ENCODE data around the gene FAM168A. TPM values are rescaled to one million over a fixed set of nuclear protein-coding genes. Genes with fewer than 3 reads are reported as not detected.

Gene FAM168A
- total RNA-seq, 4 donors from 2014 or later = 31.1 to 50.8 (median 41.1) TPM

DNA sequence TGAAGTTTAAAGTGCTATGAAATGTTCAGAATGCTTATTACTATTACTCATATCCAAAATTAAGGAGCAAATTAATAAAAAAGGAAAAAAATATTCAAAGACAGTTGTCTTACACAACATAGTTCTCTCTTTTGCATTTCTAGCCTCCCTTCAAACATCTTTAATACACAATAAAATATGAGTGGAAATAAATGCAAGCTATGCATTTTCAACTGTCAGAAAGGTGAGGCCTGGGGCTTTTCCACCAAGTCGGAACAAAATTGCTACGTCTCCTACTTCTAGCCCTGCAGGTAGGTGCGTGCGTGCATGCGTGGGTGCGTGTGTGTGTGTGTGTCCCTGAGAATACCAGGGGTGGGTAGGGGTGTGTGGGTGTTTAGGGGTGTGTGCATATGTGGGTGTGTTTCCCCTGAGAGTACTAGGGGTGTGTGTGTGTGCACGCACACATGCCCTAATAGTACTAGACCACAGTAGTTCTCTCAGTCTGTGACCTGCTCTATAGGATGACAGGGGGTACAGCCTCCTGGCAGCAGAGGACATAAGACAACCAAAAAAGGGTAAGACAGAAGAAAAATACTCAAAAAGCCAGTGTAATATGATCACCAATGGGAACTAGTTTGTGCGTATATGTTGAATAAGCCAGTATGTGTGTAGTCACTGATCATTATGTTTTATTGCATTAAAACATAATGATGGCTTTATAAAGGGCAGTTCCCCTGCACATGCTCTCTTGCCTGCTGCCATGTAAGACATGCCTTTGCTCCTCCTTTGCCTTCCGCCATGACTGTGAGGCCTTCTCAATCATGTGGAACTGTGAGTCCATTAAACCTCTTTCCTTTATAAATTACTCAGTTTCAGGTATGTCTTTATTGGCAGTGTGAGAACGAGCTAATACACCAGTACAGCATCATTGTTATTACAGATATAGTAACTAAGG lies 89.4 kb downstream of the FAM168A start:
- no peak for TF ChIP-seq EP300 (IDR thresholded peaks at IDR 0.05)
- TF ChIP-seq POLR2A (IDR thresholded peaks at IDR 0.05; ENCODE audit: low read depth) = no peak
- no peak for TF ChIP-seq POLR2AphosphoS5 (IDR thresholded peaks at IDR 0.05)
- TF ChIP-seq, protein P1, sequence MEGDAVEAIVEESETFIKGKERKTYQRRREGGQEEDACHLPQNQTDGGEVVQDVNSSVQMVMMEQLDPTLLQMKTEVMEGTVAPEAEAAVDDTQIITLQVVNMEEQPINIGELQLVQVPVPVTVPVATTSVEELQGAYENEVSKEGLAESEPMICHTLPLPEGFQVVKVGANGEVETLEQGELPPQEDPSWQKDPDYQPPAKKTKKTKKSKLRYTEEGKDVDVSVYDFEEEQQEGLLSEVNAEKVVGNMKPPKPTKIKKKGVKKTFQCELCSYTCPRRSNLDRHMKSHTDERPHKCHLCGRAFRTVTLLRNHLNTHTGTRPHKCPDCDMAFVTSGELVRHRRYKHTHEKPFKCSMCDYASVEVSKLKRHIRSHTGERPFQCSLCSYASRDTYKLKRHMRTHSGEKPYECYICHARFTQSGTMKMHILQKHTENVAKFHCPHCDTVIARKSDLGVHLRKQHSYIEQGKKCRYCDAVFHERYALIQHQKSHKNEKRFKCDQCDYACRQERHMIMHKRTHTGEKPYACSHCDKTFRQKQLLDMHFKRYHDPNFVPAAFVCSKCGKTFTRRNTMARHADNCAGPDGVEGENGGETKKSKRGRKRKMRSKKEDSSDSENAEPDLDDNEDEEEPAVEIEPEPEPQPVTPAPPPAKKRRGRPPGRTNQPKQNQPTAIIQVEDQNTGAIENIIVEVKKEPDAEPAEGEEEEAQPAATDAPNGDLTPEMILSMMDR (IDR thresholded peaks at IDR 0.05) = no peak
- no peaks in the 10 kb centered on the region for H3K36me3 ChIP-seq
- no peak for DNase-seq (ENCODE audit: extremely low spot score)
- H3K27me3 ChIP-seq = no peaks in the 10 kb centered on the region
- intact Hi-C loops (cut with DNase I) = no loop called here
- no peaks in the 10 kb centered on the region for H3K4me1 ChIP-seq
- H3K4me3 ChIP-seq = no peak overlapping the region
- H3K27ac ChIP-seq (replicated peaks in 1 of 4) = no peak overlapping the region
- 99% methylated on average over 10 of the region's 10 CpGs for WGBS
- peaks cover 0 to 2% (median 0%) of the 10 kb centered on the region in 4 donors for H3K9me3 ChIP-seq

DNA sequence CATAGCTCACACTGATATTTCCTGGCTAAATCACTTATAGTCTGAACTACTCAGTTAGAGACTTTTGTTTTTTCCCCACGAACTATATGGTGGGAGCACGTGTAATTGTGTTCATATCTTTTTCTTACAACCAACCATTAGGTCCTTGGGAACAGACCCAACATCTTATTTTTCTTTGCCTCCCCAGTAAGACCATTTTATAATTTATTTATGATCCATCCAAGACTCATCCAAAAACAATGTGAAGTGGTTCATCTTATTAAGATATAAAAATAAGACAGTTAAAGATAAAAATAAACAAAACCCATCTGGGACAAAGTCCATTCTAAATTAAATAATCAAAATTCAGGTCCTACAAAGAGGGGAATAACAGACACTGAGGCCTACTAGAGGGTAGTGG lies 90.8 kb downstream of the FAM168A start:
- no peaks in the 10 kb centered on the region for H3K36me3 ChIP-seq
- TF ChIP-seq, protein P1 (IDR thresholded peaks at IDR 0.05) = no peak
- TF ChIP-seq EP300 (IDR thresholded peaks at IDR 0.05) (no peak), POLR2A (IDR thresholded peaks at IDR 0.05; ENCODE audit: low read depth) (no peak), POLR2AphosphoS5 (IDR thresholded peaks at IDR 0.05) (no peak)
- H3K9me3 ChIP-seq = peaks cover 0 to 3% (median 0%) of the 10 kb centered on the region in 4 donors
- no peaks in the 10 kb centered on the region for H3K27me3 ChIP-seq
- no peak for DNase-seq (ENCODE audit: extremely low spot score)
- no peak overlapping the region for H3K4me3 ChIP-seq
- H3K27ac ChIP-seq (replicated peaks in 1 of 4) = no peak overlapping the region
- intact Hi-C loops (cut with DNase I) = no loop called here
- WGBS = 92% methylated on average over 2 of the region's 2 CpGs
- H3K4me1 ChIP-seq = no peaks in the 10 kb centered on the region

DNA sequence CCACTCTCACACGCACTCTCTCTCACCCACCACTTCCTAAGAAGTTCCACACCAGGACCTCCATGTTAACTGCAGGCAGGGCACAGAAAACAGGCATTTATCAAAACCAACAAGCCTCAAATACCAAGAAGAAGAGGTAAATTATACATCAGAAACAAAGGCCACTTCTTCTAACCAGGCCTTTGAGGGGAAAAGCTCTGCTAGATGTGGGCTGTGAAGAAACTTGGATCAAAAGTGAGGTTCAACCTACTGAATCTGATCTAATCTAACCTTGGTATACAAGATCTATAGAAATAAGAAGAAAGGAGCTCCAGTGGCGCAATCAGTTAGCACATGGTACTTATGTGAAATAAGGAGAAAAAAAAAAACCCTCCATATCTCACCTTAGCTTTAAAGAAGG lies 91.9 kb downstream of the FAM168A start:
- Histone ChIP-seq H3K9me3 (peaks cover 0 to 3% (median 0%) of the 10 kb centered on the region in 4 donors), H3K36me3 (no peaks in the 10 kb centered on the region), H3K27ac (replicated peaks in 1 of 4) (no peak overlapping the region), H3K27me3 (no peaks in the 10 kb centered on the region), H3K4me1 (no peaks in the 10 kb centered on the region), H3K4me3 (no peak overlapping the region)
- DNase-seq (ENCODE audit: extremely low spot score) = no peak
- TF ChIP-seq POLR2A (IDR thresholded peaks at IDR 0.05; ENCODE audit: low read depth) = no peak
- TF ChIP-seq, protein P1 (IDR thresholded peaks at IDR 0.05) = no peak
- TF ChIP-seq POLR2AphosphoS5 (IDR thresholded peaks at IDR 0.05) = no peak
- TF ChIP-seq EP300 (IDR thresholded peaks at IDR 0.05) = no peak
- intact Hi-C loops (cut with DNase I) = no loop called here
- WGBS = 95% methylated on average over 2 of the region's 2 CpGs

DNA sequence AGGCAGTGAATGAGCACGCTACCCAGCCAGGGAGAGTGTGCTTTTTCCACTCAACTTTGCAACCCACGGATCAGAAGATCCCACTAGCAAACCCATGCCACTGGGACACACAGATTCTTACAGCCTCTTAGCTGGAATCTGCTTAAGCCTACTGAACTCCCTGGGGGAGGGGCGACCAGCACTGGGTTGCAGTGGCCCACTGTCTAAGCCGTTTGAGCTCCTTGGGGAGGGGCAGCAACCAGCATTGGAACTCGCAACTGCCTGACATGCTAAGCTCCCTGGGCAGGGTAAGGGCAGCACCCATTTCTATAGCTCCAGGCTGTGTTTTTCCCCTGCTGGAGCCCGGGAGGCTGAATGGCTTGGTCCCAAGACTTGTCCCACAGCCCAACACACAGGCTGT lies 99.6 kb downstream of the FAM168A start:
- 88% methylated on average over 4 of the region's 6 CpGs for WGBS
- intact Hi-C loops (cut with DNase I) = no loop called here
- no peak for DNase-seq (ENCODE audit: extremely low spot score)

More for the DNA sequence above, 99.6 kb downstream of the FAM168A start:
- no peaks in the 10 kb centered on the region for H3K36me3 ChIP-seq
- no peak overlapping the region for H3K4me3 ChIP-seq
- no peaks in the 10 kb centered on the region for H3K27me3 ChIP-seq
- TF ChIP-seq, protein P1 (IDR thresholded peaks at IDR 0.05) = no peak
- TF ChIP-seq EP300 (IDR thresholded peaks at IDR 0.05) (no peak), POLR2A (IDR thresholded peaks at IDR 0.05; ENCODE audit: low read depth) (no peak), POLR2AphosphoS5 (IDR thresholded peaks at IDR 0.05) (no peak)
- H3K9me3 ChIP-seq = no peaks in the 10 kb centered on the region
- peaks cover 8 to 11% (median 10%) of the 10 kb centered on the region in 4 donors for H3K4me1 ChIP-seq
- H3K27ac ChIP-seq (replicated peaks in 1 of 4) = no peak overlapping the region

All from esophagus muscularis mucosa (tissue), 4 donors.